NCI-H2171 (cell line): Measurements from ENCODE around the gene TRPM5.

Experiments
- DNase-seq: peaks from one replicate; lab custom pipeline; 2025; lab: John Stamatoyannopoulos, UW

TRPM5 gene

DNA sequence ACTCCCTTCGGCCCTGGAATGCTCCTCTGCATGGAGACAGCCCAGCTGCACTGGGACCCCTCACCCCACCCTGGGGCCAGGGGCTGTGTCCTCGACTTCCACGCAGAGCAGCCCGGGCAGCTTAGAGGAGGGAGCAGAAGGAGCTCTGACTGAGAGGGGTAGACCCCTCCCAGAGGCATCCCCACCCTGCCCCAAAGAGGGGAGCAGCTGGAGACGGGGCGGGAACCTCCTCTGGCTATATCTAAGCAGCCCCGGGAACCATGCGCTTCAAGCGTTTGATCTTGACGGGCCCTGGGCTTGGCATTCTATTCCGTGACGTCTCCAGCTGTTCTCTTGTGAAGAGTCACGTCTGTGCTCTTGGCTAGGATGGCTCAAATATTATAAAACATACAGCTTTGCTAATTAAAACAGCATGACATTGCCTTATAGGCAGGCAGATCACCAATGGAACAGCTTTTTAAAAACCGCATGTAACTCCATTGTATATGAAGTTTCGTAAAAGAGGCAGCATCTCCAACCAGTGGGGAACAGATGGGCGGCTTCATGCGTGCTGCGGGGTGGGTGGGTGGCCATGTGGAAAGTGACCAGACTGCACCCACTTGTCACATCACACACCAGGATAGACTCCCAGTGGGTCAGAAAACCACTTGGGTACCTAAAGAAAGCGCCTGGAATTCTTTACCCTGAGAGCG, 8.2 kb upstream of the TRPM5 start:
- DNase-seq: no peak

- DNase-seq: no peak
Measured at GRCh38 chr11:2451916-2452315, 7.6 kb upstream of the TRPM5 start.

DNA sequence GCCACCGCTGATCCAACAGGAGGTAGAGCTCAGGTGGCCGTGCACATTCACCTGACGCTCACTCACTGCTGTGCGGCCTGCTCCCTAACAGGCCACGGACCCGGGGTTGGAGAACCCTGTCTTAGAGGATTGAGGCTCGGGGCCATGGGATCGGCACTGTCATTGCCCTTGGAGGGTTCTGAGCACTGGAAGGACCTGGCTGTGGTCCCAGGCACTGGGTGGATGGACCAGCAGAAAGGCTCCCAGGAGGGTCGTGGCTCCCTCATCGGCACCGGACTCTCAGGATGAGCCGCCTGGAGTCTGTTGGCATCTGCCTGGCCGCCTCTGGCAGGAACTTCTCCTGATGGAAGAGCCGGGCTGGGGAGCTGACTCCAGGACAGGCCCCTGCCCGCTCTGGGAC, 7.0 kb upstream of the TRPM5 start:
- no peak for DNase-seq

DNA sequence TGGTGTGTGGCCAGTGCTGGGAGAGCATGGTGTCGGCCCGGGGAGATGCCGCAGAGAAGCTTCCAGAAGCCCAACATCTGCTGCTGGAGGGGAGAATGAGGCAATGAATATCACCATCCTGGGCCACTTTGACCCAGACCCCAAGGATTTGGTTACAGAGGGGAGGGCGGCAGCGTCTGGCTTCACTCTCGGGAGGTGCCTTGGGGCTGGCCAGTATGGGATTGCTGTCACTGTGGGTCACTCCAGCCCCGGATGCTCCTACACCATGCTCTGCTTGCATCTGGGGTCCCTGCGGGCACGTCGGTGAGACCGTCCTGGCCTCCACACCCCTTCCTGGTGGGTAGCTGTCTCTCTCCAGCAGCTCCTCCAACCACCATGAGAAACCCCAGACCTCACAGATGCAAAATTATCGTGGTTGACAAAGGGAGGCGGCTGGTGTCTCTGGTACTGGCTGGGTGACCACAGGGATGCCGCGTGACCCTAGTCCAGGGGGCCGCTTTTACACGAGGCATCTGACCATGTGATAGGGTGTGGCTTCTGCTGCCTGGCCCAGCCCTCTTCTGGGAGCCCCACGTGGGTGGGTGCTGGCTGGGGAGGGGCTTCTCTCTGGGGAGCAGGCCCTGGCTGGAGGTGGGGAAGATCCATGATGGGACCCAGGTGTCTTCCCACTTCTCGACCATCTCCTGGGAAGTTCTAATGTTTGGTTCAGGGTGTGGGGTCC, 6.2 kb upstream of the TRPM5 start:
- no peak for DNase-seq

DNA sequence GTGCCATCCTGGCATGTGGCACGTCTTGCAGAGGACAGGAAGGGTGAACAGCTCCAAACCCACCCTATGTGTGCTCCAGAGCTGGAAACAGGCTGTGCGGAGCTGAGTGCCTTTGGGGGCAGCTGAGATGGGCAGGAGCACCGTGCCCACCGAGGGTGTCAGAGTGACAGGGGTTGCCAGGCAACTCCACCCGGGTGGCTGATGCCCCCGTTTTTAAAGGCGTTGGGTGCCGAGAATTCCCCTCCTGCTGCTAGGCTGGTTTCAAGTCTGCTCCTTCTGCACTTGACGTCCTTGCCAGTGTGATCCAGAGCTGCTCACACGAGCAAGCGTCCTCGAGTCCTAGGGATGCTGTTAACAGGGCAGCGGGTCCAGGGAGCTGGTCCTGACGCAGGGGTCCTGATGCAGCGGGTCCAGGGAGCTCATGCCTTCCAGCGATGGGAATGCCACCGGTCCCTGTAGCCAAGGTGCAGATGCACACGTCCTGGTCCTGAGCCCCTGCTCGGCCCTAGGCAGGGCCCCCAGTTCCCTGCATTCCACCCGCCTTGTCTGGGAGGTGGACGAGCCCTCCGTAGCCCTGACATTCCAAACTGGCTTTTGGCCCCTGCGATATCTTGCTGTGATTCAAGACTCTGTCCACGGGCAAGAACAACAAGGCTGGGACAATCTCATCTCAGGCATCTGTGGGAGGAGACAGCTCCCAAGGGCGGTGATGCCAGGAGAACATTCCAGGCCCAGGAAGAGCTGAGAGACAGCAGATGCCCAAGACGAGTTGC, 5.4 kb upstream of the TRPM5 start:
- no peak for DNase-seq

DNA sequence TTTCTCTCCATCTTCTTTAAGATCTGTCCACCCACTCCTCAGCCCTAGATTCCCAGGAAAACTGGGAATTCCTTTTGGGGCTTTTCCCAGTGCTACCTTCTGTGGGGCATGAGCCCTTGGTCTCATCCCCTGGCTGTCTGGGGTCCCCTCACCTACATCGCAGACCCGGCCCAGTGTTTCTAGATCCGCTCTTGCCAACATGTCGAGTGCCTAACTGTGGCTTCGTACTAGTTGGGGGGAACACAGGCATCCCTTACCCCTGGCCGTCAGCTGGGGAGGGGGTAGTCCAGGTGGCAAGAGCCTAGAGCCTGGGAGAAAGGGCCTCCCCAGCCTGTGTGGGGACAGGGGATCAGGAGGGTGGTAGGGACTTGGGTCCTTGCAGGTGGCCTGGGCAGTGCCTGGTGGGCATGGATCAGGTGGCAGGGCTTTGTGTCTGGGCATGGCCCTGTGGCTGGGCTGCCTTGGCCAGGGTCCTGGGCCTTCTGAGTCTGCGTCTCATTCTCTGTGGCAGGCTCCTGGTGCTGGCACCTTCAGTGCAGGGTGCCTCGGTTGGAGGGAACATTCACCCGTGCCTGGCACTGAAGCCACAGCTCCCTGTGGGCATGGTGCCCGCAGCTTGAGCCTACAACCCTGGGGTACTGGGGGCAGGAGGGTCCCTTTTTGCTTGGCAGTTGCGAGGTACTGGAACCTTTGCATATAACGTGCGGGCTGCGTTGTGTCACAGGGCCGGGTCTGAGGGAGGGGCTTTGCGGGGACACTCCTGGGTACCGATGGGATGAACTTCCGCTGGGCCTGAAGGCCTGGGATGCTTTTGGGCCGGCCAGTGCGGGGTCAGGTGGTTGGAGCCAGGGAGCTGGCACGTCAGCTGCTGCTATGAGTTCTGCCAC, 4.6 kb upstream of the TRPM5 start:
- DNase-seq: no peak

- no peak for DNase-seq
Measured at GRCh38 chr11:2447951-2448650, 3.8 kb upstream of the TRPM5 start.

DNA sequence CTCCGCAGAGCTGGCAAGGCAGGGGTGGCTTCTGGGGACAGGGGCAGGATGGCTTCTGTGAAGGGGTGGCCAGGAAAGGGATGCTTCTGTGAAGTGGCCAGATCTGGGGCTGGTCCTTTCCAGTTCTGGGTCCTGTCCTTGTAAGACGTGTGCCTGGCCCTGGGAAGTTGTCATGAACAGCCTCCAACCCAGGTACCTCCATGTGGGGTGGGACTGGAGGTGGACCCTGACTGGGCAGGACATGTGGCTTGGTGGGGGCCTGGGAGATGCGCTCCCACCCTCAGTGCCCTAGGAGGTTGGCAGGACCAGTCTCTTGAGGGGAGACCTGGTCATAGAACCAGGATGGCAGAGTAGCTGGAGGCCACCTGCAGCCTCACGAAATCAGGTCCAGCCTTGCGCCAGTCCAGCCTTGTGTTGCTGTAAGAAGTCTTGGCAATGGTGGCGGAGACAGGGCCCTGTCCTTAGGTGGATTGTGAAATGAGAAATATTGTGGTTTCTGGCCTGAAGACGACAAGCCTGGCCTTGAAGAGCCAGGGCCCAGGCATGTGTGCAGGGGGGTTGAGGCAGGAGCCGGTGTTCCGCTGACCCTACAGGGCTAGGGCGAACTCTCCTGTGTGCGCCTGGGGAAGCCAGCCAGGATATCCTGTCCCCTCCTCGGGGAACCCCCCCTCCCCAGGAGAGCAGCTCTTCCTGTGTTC, 3.1 kb upstream of the TRPM5 start:
- DNase-seq: no peak

- no peak for DNase-seq
Measured at GRCh38 chr11:2446590-2447252, 2.4 kb upstream of the TRPM5 start.

GRCh38 chr11:2445746-2446551, 1.6 kb upstream of the TRPM5 start:
- DNase-seq: no peak

- DNase-seq: no peak
Measured at GRCh38 chr11:2444821-2445745, 769 bp upstream of the TRPM5 start, which contains the start of gene KCNQ1. KCNQ1 (plus strand) TSS chr11:2445008; CDS start chr11:2445099, 91 bp downstream.

DNA sequence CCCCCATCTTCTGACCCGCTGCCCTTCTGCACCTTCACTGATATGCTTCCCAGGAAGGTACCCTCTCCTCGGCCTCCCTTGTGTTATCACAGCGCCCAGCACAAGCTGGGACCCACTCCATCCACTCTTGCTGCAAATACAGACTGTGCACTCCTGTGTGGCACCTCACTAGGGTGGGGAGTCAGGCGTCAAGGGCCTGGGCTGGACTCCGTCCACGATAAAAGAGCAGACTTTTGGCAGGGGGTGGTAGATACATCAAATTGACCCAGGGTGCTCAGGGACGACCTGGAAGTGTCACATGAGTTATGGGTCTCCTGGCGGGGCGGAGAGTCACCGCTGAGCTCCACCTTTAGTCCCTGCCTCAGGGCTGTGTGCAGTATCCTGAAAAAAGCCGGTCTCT, 908 bp downstream of the TRPM5 start:
- DNase-seq: no peak

DNA sequence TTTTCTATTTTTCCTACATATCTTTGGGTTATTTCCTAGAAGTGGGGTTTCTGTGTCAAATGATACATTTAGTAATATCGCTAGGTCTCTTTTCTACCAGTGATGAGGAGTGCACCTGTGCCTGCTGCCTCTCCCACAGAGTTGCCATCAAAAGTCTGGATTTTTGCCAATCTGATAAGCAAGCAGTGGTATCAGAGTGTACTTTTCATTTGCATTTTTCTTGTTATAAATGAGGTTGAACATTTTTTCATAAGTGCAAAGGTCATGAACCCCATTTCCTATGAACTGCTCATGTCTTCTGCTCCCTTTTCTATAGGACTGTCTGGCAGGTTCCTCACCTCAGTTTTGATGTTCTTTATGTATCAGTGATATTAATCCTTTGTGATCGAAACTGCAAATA, 1.7 kb downstream of the TRPM5 start:
- no peak for DNase-seq

DNA sequence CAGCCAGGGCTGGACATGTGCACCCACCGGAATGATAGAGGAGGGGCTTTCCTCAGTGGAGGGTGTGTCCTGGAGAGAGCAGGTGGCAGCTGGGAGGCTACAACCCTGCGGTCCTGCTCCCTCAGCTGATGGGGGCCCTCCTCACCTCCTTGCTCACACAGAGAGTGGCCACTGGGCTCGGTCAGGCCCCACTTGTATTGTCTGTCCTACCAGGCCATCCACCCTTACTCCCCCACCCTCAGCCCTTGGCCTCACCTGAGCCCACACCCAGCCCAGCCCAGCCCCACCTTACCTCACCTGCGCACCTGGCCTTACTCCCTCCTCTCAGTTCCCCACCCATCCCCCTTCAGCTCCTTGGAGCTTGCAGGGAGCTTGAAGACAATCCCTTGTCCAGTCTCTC, 3.1 kb downstream of the TRPM5 start:
- DNase-seq: no peak

GRCh38 chr11:2440646-2441045, 3.7 kb downstream of the TRPM5 start:
- DNase-seq: no peak

GRCh38 chr11:2439820-2440219, 4.5 kb downstream of the TRPM5 start:
- no peak for DNase-seq

GRCh38 chr11:2437516-2437915, 6.8 kb downstream of the TRPM5 start:
- no peak for DNase-seq

GRCh38 chr11:2436521-2437031, 7.7 kb downstream of the TRPM5 start:
- DNase-seq: no peak
